SK-N-SH treated with all-trans-retinoic acid at 6 μM for 48 hours (cell line): ENCODE results near the gene ALG3.

Experiments used
- BACH2 ChIP-seq: fragments of 250-450 bp; sonication (Bioruptor Pico); IDR thresholded peaks from 2 replicates; pipeline ENCODE4 v1.9.0; 2021; ENCODE audit warnings: mild to moderate bottlenecking, borderline replicate concordance
- CSDC2 ChIP-seq: fragments of 250-450 bp; sonication (Bioruptor Pico); IDR thresholded peaks from 2 replicates; pipeline ENCODE4 v1.5.0; 2020; ENCODE audit warnings: mild to moderate bottlenecking, moderate library complexity
- ESRRG ChIP-seq: fragments of 250-450 bp; sonication (Bioruptor Pico); IDR thresholded peaks from 2 replicates; pipeline ENCODE4 v1.6.1; 2021; ENCODE audit warnings: mild to moderate bottlenecking
- GLIS3 ChIP-seq: fragments of 250-450 bp; sonication (Bioruptor Pico); IDR thresholded peaks from 2 replicates; pipeline ENCODE4 v1.5.0; 2020; ENCODE audit warnings: mild to moderate bottlenecking, moderate library complexity
- ISL1 ChIP-seq: fragments of 250-450 bp; sonication (Bioruptor Pico); IDR thresholded peaks from 2 replicates; pipeline ENCODE4 v2.1.2; 2022; ENCODE audit warnings: mild to moderate bottlenecking, moderate library complexity
- PATZ1 ChIP-seq: fragments of 250-450 bp; sonication (Bioruptor Pico); IDR thresholded peaks from 2 replicates; pipeline ENCODE4 v1.8.0; 2020; ENCODE audit warnings: mild to moderate bottlenecking, moderate library complexity, borderline replicate concordance
- PPARA ChIP-seq: fragments of 250-450 bp; sonication (Bioruptor Pico); IDR thresholded peaks from 2 replicates; pipeline ENCODE4 v1.5.0; 2020; ENCODE audit warnings: mild to moderate bottlenecking, borderline replicate concordance
- RARB ChIP-seq: fragments of 250-450 bp; sonication (Bioruptor Pico); IDR thresholded peaks from 2 replicates; pipeline ENCODE4 v1.8.0; 2021; ENCODE audit warnings: mild to moderate bottlenecking, moderate library complexity
- SNAI2 ChIP-seq: fragments of 250-450 bp; sonication (Bioruptor Pico); IDR thresholded peaks from 2 replicates; pipeline ENCODE4 v1.5.0; 2020; ENCODE audit warnings: mild to moderate bottlenecking, moderate library complexity
- TOX ChIP-seq: fragments of 250-450 bp; sonication (Bioruptor Pico); IDR thresholded peaks from 2 replicates; pipeline ENCODE4 v1.8.0; 2021; ENCODE audit warnings: mild to moderate bottlenecking, moderate library complexity, borderline replicate concordance
- ZC3H10 ChIP-seq: fragments of 250-450 bp; sonication (Bioruptor Pico); IDR thresholded peaks from 2 replicates; pipeline ENCODE4 v1.5.1; 2021; ENCODE audit warnings: mild to moderate bottlenecking, moderate library complexity
- ZFP3 ChIP-seq: fragments of 250-450 bp; sonication (Bioruptor Pico); IDR thresholded peaks from 2 replicates; pipeline ENCODE4 v1.5.0; 2020; ENCODE audit warnings: mild to moderate bottlenecking, moderate library complexity

DNA sequence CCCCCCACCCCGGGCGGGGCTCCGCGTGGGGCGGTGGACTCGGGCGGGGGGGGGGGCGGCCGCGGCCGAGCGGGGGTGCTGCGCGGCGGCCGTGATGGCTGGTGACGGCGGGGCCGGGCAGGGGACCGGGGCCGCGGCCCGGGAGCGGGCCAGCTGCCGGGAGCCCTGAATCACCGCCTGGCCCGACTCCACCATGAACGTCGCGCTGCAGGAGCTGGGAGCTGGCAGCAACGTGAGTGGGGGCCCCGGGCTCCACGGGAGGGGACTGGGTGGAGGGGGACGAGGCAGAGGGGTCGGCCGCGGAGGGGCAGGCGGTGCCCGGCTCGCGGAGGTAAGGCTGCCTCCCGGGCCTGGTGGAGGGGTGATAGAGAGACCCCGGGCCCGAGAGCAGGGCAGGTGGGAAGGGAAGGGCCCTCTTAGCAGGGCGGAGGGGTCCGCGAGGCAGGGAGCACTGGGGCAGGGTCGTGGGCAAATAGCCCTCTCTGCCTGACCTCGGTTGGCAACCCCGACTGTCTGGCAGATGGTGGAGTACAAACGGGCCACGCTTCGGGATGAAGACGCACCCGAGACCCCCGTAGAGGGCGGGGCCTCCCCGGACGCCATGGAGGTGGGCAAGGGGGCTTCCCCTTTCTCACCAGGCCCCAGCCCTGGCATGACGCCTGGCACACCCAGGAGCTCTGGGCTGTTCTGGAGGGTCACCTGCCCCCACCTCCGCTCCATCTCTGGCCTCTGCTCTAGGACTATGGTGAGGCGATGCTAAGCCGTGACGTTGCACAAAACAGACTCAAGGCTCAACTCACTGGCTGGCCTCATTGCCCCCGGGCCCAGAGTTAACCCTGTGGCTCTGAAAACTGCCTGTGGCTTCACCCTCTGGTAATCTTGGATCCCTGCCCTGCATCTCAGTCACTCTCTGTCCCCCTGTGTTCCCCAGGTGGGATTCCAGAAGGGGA is 27.5 kb upstream of the ALG3 start, which contains the start of gene ECE2:
- no peak for TF ChIP-seq ESRRG (CRISPR knock-in tag)
- no peak for TF ChIP-seq PATZ1 (CRISPR knock-in tag)
- TF ChIP-seq ZFP3 (CRISPR knock-in tag) = no peak
- no peak for TF ChIP-seq RARB (CRISPR knock-in tag)
- no peak for TF ChIP-seq ISL1 (CRISPR knock-in tag)
- TF ChIP-seq BACH2 (CRISPR knock-in tag) = no peak
- TF ChIP-seq PPARA (CRISPR knock-in tag) = no peak
- no peak for TF ChIP-seq SNAI2
- no peak for TF ChIP-seq CSDC2 (CRISPR knock-in tag)
- no peak for TF ChIP-seq ZC3H10 (CRISPR knock-in tag)
- TF ChIP-seq TOX = no peak
- no peak for TF ChIP-seq GLIS3 (CRISPR knock-in tag)
